B cell (primary cell): Measurements from ENCODE around the gene WEE1.

ENCODE experiments used
- EZH2 ChIP-seq: IDR thresholded peaks from 2 replicates; pipeline ENCODE4 v1.6.1; 2012; ENCODE audit warnings: borderline replicate concordance, low read depth, mild to moderate bottlenecking, moderate library complexity, low read length; ENCODE audit not compliant: insufficient read depth, poor library complexity, severe bottlenecking
- TF ChIP-seq, protein P1 (sequence below): fragments of 200-600 bp; IDR thresholded peaks from one replicate; pipeline ENCODE4 v1.8.0; 2022; ENCODE audit warnings: antibody characterized with exemption, mild to moderate bottlenecking

DNA sequence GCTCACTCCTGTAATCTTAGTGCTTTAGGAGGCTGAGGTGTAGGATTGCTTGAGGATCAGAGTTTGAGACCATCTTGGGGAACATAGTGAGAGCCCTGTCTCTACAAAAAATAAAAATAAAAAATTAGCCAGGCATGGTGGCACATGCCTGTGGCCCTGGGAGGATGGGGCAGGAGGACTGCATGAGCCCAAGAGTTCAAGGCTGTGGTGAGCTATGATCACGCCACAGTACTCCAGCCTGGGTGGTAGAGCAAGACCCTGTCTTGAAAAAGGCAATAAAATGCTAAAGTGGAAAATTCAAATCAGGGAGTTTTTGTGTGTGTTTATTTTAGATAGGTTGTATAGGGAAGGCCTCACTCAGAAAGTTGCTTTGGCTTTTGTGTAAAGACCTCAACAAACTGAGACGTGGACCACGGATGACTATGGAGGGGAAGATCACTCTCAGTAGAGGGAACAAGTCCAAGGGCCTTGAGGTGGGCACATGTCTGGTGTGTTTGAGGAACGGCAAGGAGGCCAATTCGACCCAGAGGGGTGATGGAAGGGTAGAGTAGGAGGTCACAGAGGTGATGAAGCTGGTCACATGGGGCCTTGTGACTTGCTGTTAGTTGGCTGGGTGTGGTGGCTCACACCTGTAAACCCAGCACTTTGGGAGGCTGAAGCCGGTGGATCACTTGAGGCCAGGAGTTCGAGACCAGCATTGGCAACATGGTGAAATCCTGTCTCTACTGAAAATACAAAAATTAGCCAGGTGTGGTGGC is 35.7 kb downstream of the WEE1 start:
- TF ChIP-seq, protein P1, sequence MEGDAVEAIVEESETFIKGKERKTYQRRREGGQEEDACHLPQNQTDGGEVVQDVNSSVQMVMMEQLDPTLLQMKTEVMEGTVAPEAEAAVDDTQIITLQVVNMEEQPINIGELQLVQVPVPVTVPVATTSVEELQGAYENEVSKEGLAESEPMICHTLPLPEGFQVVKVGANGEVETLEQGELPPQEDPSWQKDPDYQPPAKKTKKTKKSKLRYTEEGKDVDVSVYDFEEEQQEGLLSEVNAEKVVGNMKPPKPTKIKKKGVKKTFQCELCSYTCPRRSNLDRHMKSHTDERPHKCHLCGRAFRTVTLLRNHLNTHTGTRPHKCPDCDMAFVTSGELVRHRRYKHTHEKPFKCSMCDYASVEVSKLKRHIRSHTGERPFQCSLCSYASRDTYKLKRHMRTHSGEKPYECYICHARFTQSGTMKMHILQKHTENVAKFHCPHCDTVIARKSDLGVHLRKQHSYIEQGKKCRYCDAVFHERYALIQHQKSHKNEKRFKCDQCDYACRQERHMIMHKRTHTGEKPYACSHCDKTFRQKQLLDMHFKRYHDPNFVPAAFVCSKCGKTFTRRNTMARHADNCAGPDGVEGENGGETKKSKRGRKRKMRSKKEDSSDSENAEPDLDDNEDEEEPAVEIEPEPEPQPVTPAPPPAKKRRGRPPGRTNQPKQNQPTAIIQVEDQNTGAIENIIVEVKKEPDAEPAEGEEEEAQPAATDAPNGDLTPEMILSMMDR, result no peak
- TF ChIP-seq EZH2, result no peak
